HK-2 (cell line): ENCODE measurements around the gene CRIM1.

Experiments used
- DNase-seq: peaks from one replicate; pipeline ENCODE4 v3.0.0-alpha.2; 2018; ENCODE audit not compliant: unreplicated experiment

CRIM1 gene

DNA sequence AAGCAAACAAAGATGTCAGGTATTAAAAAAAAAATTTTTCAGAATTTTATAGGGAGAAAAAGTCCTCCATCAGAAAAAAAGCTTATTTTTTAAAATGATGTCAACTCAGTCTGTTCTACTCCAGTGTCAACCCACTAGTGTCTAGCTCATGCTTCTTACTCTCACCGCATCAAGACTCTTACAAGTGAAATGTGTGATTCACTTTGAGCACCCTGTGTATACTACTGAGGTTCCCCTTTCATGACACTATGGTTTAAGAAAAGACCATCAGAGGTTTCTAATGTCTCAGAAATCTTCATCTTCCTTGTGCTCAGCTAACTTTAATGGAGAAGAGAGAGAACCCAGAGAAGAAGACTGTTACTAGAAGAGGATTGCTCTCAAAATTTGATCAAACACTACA, 199.0 kb downstream of the CRIM1 start:
- no peak for DNase-seq

DNA sequence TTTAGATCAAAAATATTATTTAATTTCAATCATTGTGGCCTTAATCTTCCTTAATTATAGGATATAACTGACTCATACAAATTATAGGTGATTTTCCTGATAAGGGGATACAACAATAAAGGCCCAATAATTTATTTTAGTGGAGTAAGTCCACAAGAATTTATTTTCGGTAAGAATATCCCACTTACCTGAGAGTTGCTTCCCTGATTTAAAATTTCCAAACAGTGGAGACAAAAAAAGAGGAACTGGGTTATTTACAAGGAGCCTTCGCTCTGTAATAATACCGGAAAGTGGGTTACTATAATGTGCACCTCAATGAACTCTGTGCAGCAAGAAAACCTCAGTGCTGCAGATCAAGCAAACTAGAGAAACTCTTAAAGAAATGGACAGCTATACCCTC, 200.2 kb downstream of the CRIM1 start:
- no peak for DNase-seq

DNA sequence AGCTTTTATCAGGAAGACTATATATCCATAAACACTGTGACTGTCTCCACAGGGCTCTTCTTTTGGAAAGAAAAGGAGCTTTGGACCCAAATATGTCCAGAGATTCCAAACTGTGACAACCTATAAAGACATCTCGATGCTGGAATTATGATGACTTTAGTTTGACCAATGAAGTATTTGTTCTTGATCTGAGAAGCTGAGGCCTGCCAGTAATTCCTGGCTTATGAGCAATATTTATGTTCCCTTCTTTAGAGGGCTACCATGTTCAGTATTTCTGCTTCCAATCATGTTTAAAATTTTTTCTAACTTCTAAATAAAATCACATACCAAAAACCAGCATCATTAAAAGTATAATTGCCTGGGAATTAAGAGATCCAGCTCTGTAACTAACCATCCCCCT, 201.3 kb downstream of the CRIM1 start:
- DNase-seq, result no peak

DNA sequence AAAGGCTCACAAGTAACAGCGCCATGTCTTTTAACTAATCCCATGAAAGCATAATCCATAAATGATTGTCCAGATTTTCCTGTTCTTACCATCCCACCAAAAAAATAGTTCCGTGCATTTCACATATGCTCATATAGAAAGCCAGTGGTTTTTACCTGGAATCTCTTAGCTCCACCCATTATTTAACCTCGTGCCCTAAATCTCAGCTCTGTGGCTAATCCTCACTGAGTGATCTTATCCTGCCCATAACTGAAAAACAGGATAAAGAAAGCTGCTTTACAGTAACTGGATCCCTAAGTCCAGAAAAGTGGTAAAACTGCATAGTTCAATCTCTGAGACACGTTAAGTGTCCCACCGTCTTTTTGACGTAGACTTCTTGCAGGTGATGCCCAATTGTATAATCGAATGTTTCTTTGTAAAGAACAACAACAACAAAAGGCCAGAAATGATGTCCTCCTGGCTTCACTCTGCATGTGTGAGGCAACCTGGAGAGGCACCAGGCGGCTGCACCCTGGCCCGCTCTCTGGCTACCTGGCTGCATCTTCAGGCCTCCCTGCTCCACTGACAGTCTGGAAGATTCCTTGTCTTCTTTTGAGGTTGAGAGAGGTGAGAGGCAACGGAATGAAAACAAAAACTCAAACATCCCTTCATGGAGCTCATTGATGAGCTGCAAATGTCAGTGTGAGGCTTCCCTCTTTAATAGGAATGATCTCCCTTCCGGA, 203.8 kb downstream of the CRIM1 start:
- no peak for DNase-seq

DNA sequence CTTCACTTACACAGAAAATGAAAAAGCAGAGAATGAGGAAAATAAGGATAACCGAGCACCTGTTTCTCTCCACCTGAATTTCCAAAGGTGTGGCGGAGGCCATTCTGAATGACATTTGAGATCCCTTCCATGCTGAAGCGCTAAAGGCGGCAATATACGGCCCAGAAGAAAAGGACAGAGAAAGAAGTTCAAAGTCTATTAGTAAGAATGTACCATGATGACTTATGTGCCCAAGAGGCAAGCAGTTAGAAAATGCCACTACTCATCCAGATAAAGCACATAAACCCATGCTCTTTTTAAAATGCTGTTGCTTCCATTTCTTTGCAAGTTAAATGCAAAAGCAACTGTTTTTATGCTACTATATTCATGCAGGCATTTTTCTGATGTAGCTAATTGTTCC, 205.1 kb downstream of the CRIM1 start:
- no peak for DNase-seq

DNA sequence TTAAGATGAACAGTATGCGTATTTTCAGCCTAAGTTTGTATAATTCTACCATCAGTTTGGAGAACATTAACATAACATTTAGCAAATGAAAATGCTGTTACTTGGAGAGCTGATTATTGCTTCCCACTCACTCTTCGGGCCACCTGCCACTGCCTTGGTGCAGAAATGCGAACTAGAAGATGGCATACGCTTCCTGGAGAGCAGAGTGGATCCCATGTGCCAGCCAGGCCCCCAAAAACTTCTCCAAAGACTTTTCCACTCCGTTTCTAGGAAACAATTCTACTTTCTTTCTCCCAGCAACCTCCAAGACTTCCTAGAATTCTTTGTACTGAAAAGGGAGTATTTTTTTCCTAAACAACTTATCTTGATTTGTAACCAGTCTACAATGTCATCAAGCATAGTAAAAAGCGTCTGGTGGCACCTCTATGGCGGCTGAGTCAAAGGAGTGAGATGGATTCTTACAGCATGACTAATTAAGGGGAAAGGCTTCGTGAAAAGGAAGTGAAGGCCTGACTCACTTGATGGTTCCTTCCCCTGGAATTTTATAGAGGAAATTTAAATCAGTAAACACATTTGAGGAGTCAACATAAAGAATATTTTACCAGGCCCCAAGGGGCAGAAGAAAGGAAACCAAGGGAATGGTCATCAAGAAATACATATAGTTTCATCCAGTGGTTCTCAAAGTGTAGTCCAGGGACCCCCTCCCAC, 205.8 kb downstream of the CRIM1 start:
- DNase-seq, result peak; percentile 51

DNA sequence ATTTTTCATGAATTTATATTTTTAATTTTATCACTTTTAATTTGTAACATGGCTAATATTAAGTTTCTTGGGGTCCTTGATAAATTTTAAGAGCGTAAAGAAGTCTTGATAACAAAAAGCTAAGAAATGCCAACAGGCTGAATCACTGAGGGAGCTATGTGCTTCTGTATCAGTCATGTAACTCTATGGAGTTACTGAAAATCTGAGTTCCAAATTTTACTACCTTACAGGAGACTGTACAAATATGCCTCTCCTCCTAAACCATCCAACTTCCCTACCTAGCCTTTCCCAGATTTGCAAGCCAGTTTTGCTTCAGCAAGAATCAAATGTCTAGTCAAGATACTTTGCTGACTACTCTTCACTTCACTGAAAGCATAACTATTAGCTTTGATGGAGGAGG, 206.7 kb downstream of the CRIM1 start:
- DNase-seq, result no peak

DNA sequence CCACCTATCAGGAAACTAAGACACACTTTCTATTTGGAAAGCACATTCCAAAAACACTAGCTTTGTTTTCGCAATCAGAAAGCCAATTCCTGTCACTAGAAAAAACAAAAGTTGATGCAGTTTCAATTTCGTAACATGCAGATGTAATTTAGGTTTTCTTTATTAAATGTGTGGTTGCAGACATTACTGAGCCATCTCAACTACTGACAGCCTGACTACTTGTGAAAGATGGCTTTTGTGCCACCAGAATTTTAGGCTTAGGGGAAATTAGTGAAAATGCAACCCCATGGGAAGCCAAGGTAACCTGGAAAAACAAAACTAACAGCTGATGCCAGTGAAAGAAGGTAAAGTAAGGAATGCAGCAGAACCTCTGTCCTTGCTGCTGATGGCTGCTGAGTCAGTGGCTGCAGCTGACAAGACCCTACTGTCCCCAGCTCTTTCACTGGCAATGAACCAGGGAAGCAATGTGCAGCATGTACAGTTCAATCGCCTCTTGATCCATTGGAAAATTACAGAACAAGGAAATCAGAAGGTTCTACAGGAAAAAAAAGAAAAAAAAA, 207.5 kb downstream of the CRIM1 start:
- no peak for DNase-seq

DNA sequence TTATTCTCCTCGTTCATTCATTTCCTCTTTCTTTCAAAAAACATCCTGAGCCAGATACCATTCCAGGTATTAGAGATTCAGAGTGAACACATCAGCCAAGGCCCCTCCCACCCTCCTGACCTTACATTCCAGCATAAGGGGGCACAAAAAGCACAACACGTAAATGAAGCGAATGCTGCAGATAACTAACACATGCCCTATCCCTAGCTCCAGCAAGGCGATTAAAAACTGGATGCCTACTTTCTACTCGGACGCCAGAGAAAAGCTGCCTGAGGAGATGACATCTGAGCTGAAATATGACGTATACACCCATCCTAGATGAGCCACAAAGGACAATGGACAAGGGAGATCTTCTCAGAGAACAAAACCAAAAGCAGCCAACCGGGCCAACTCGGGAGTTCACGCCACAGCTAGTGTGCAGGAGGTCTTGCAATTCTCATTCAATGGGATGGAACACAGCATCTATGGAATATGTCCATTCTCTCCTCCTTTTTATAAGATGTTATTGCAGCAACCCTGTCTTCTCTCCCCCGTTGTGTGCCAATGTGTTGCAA, 208.9 kb downstream of the CRIM1 start:
- DNase-seq, result no peak

DNA sequence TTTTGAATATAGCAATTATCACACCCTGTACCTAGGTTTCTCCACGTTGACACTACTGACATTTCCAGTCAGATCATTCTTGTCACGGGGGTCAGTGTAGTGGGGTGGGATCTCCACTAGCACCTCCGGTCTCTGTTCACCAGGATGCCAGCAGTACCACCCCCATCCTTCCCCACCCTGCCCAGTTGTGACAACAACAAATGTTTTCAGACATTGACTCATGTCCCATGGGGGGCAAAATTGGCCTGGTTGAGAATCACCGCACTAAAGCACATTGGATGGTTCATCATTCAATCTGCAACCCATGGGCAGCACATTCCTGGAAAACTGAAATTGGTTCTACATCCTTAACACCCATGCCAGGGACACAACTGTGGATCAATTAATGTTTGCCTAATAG, 210.1 kb downstream of the CRIM1 start:
- no peak for DNase-seq

DNA sequence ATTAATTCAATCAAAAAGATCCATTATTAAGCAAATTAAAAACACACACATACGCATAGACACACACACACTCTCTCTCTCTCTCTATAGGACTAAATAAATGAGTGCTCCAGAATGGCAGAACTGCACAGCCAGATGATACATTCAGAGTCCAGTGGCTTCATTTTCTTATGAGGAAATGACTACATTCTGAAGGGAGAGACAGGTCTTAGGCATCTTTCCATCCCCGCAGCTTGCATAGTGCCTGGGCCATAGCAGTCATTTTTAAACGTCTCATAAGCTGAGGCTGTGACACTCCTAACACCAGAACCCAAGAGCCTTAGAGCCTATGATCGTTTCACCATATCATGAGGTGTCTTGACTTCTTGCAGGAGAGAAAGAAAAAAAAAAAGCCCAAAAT, 211.3 kb downstream of the CRIM1 start:
- DNase-seq, result no peak

DNA sequence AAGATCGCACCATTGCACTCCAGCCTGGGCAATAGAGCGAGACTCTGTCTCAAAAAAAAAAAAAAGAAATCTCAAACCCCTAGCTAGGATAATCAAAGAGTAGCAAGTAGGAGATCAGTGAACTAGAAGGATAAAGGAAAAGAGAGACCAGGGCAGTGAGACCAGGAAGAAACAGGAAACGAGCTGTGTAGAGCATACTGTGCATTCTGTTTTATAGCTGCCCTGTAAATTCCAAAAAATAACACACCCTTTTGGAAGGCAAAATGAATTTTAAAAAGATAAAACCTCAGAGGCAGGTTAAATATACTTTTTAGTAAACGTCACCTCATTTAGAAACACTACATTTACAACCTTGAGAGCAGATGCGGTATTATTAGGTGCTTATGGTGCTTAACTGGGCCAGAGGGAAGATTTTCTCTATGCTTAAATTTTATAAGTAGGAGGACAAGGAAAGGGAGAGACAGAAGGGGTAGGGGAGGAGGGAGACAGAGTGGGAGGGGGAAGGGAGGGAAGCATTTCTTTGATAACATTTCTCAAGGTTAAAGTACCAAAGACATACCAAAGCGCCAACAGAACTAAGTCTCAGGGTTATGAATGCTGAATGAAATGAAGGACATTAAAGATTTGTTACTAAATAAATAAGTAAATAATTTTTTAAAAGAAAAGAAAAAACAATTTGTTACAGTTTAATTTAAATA, 212.3 kb downstream of the CRIM1 start:
- no peak for DNase-seq

DNA sequence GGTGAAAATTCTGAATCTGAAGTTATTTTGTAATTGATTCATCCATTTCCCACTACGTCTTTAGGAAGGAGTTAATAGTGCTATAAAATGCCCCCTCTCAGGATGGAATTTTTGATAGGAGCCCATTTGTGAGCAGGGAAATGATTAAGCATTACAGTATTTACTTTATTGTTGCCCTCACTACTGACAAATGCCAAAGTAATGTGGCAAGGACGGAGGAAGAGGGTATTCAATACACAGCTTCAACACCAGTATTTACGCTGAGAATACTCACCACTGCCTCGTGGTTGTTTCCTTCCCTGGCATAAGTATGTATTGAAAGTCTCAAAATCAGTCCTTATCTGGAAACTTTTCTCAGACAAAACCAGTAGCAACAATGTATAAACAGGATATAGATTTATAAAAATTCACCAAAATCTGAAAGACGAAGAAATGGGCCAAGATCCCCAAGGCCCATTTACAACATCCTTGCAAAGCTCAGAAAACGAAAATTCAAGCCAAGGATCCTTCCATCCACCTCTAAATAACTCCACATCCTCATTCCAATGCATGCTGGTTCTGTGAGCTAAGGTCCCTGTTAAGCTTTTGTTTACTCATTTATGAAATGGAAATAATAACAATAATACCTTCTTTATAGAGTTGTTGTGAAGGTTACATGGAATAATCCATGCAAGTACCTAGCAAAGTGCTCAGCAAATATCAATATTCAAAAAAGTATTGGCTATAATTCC, 213.1 kb downstream of the CRIM1 start:
- DNase-seq, result no peak

DNA sequence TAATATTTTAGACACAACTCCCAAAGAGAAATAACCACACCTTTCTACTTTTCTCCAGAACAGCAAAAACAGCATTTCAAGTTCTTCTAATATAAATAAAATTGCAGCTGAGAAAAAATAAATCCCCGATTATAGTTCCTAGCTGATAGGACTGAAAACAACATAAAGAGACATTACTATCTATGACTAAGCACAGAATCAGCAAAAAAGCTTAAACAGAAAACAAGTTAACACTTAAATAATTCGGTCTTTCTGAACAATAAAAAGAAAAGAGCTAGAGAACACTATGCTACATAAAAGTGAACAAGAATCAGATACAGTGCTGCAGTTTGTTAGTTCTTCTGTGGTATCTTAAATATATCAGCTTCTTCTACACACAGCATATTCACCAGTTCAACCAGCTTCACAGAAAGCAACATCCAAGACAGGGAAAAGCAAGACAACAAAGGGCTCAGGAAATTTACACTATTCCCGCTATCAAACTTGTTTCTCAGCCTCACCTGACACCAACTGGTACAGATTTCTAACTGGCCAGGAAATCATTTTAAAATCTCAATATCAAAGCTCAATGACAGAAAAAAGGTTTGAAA, 213.8 kb downstream of the CRIM1 start:
- DNase-seq, result no peak

DNA sequence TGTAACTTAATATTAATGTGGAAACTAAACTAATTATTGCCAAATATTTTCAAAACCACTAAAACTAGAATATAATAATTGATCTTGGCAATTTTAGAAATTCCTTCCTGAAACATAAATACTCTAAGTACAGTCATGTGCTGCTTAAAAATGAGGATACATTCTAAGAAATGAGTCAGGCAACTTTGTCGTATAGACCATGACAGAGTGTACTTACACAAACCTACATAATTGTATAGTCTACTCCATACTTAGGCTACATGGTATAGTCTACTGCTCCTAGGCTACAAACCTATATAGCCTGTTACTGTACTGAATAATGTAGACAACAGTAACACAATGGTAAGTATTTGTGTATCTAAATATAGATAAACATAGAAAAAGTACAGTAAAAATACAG, 214.8 kb downstream of the CRIM1 start:
- DNase-seq, result no peak

DNA sequence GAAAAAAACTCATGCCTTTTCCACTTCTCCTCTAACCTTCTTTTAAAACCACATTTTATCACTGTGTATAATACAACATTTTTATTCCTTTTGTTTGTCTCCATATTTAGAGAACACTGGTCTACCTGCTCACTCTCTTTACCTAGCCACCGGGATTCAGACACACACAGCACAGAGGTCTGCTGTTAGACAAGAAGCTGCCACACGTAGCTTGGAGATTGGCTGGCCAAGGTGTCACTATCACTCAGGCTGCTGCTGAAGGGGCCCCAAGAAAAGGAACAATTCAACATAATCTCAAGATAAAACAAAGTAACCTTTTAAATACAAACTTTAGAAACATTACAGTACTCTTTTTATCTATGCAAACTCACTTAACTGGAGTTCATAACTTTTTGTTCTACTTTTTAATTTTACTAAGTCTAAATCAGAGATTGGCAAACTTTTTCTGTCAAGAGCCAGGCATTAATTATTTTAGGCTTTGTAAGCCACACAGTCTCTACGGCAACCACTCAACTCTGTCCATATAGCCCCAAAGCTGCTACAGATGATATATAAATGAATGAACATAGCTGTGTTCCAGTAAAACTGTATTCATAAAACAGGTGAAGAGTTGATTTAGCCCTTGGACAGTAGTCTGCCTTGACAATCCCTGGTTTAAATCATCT, 216.6 kb downstream of the CRIM1 start:
- no peak for DNase-seq

DNA sequence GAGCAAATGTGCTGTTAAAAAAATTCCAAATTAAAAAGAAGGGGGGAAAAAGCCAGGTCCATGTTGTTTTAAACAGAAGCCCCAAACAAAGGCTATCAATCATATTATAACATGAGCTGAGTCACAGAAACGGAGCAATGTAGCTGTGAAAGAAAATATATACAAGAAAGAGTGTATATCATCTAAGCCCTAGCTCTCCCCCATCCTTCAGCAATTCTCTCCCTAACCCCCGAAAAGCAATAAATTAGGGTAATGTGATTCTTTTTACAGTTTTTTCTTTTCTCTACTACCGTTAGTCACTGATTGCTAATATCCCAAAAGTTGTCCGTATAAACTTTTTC, 217.1 kb downstream of the CRIM1 start:
- no peak for DNase-seq

DNA sequence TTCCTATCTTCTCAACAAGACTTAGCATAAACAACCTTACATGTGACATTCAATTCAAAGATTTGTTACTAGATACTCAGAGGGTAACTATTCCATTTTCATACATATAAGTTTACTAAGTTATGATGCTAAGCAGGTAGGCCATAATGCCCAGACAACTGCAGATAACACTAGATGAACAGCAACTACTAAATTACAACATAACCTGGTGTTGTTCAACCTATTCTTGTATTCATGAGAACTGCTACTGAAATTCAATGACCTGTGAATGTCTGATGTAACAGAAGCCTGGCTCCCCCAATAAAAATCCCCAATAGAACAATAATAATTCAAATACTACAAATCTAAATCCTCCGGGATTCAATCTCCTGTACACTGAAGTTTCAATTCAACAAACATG, 217.6 kb downstream of the CRIM1 start:
- DNase-seq, result no peak

DNA sequence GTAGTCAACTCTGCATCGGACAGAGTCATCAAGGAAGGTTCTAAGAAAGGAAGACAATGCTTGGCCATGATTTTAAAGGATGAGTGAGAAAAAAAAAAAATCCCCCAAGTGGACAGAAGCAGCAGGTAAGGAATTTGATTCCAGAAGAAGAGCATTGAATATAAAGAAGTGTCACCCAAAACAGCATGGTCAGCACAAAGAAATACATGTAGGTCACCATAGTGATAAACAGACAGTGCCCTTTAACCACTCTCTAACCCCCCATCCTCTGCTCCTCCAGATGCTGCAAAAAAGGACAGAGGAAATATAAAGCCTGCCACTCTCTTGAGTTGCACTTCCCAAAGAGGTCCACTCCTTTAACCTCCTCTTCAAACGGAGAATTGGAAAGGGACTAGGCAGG, 219.0 kb downstream of the CRIM1 start:
- DNase-seq, result no peak

DNA sequence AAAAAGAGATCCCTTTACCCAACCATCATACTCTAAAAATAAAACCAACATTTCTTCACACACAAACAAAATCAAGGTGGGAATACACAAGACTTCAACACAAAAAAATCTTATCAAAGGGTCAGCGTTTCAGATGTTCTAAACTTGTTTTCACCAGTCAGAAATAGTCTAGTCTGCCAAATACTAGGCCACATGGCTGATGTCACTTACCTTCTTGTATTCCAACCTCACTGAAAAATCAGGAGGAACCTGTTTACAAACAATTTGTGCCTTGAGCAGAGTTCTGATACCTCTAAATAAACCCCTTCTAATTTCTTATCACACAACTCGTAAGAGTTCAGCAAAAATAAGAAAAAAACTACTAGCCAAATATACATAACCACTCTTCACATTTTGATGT, 222.3 kb downstream of the CRIM1 start:
- DNase-seq, result no peak
